ENCODE data around the gene SYNGAP1.

The SYNGAP1 gene

GRCh38 chr6:33442283-33442682, 22.4 kb downstream of the SYNGAP1 start:
- Histone ChIP-seq H3K9me3 (ENCODE audit: insufficient read depth, low read length) (no peaks in the 10 kb centered on the region), H2AFZ (ENCODE audit: low read depth, low read length, severe bottlenecking) (no peak overlapping the region), H3K27ac (ENCODE audit: low read depth, low read length) (no peak overlapping the region), H3K4me2 (ENCODE audit: low read depth, low read length, poor library complexity, severe bottlenecking) (no peak overlapping the region), H3K27me3 (ENCODE audit: low read length) (no peaks in the 10 kb centered on the region), H3K36me3 (ENCODE audit: low read length) (no peaks in the 10 kb centered on the region), H3K79me2 (ENCODE audit: insufficient read depth, low read length) (no peaks in the 10 kb centered on the region), H3K9ac (ENCODE audit: low read length) (no peak overlapping the region), H3K9me2 (replicated peaks; ENCODE audit: insufficient read depth, low read length) (no peaks in the 10 kb centered on the region), H3F3A (ENCODE audit: insufficient read depth) (no peaks in the 10 kb centered on the region), H3K4me3 (ENCODE audit: insufficient read depth, low read length, poor library complexity, severe bottlenecking) (no peak overlapping the region), H4K20me1 (ENCODE audit: low read depth, low read length) (no peaks in the 10 kb centered on the region)
- TF ChIP-seq EZH2phosphoT487 (conservative IDR thresholded peaks at IDR 0.05; ENCODE audit: low read length) (no peak), CTCF (IDR thresholded peaks at IDR 0.05; ENCODE audit: insufficient read depth, low read length, poor library complexity, severe bottlenecking) (no peak)

- Histone ChIP-seq H3K4me2 (ENCODE audit: low read depth, low read length, poor library complexity, severe bottlenecking) (no peak overlapping the region), H3K36me3 (ENCODE audit: low read length) (no peaks in the 10 kb centered on the region), H3K27me3 (ENCODE audit: low read length) (no peaks in the 10 kb centered on the region), H3F3A (ENCODE audit: insufficient read depth) (no peaks in the 10 kb centered on the region), H3K79me2 (ENCODE audit: insufficient read depth, low read length) (no peaks in the 10 kb centered on the region), H3K9me3 (ENCODE audit: insufficient read depth, low read length) (no peaks in the 10 kb centered on the region), H3K9me2 (replicated peaks; ENCODE audit: insufficient read depth, low read length) (no peaks in the 10 kb centered on the region), H3K27ac (ENCODE audit: low read depth, low read length) (no peak overlapping the region), H2AFZ (ENCODE audit: low read depth, low read length, severe bottlenecking) (no peak overlapping the region), H3K9ac (ENCODE audit: low read length) (no peak overlapping the region), H3K4me3 (ENCODE audit: insufficient read depth, low read length, poor library complexity, severe bottlenecking) (no peak overlapping the region), H4K20me1 (ENCODE audit: low read depth, low read length) (no peaks in the 10 kb centered on the region)
- TF ChIP-seq CTCF (IDR thresholded peaks at IDR 0.05; ENCODE audit: insufficient read depth, low read length, poor library complexity, severe bottlenecking) = no peak
- TF ChIP-seq EZH2phosphoT487 (conservative IDR thresholded peaks at IDR 0.05; ENCODE audit: low read length) = no peak
Observed at GRCh38 chr6:33443025-33443424, 23.2 kb downstream of the SYNGAP1 start.

GRCh38 chr6:33443619-33444504, 24.0 kb downstream of the SYNGAP1 start:
- Histone ChIP-seq H3K4me2 (ENCODE audit: low read depth, low read length, poor library complexity, severe bottlenecking) (no peak overlapping the region), H3K9me2 (replicated peaks; ENCODE audit: insufficient read depth, low read length) (no peaks in the 10 kb centered on the region), H3K27me3 (ENCODE audit: low read length) (no peaks in the 10 kb centered on the region), H3K36me3 (ENCODE audit: low read length) (no peaks in the 10 kb centered on the region), H3K9me3 (ENCODE audit: insufficient read depth, low read length) (no peaks in the 10 kb centered on the region), H3K27ac (ENCODE audit: low read depth, low read length) (no peak overlapping the region), H3F3A (ENCODE audit: insufficient read depth) (no peaks in the 10 kb centered on the region), H3K79me2 (ENCODE audit: insufficient read depth, low read length) (no peaks in the 10 kb centered on the region), H2AFZ (ENCODE audit: low read depth, low read length, severe bottlenecking) (no peak overlapping the region), H4K20me1 (ENCODE audit: low read depth, low read length) (no peaks in the 10 kb centered on the region), H3K9ac (ENCODE audit: low read length) (no peak overlapping the region), H3K4me3 (ENCODE audit: insufficient read depth, low read length, poor library complexity, severe bottlenecking) (no peak overlapping the region)
- TF ChIP-seq CTCF (IDR thresholded peaks at IDR 0.05; ENCODE audit: insufficient read depth, low read length, poor library complexity, severe bottlenecking) (no peak), EZH2phosphoT487 (conservative IDR thresholded peaks at IDR 0.05; ENCODE audit: low read length) (no peak)
